C4-2B (cell line): ENCODE data around the gene CLDN9.

ENCODE experiments used
- ZFX ChIP-seq: fragments of 450-650 bp; IDR thresholded peaks from 2 replicates; pipeline ENCODE4 v1.6.1; 2017
- TF ChIP-seq, protein P1 (sequence below): fragments of 450-650 bp; conservative IDR thresholded peaks from 2 replicates; pipeline ENCODE4 v1.5.1; 2017; ENCODE audit warnings: mild to moderate bottlenecking

DNA sequence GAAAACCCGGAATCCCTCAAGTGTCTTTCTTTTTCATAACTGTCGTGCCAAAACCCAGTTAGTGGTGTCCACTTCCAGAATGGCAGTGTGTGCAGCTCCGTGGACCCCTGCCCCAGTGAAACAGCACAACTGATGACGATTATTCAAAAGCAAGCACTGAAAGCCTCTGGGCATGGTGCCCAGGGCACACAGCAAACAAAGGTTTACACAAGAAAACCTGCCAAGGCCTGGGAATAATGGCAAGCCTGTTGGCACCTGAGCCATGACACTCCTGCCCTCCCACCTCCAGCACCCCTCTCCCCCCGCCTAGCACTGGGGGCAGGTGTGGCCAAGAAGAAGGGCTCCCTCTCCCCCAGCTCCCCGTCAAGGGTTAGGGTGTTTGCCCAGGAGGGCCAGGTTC is 35.3 kb upstream of the CLDN9 start:
- TF ChIP-seq, protein P1, sequence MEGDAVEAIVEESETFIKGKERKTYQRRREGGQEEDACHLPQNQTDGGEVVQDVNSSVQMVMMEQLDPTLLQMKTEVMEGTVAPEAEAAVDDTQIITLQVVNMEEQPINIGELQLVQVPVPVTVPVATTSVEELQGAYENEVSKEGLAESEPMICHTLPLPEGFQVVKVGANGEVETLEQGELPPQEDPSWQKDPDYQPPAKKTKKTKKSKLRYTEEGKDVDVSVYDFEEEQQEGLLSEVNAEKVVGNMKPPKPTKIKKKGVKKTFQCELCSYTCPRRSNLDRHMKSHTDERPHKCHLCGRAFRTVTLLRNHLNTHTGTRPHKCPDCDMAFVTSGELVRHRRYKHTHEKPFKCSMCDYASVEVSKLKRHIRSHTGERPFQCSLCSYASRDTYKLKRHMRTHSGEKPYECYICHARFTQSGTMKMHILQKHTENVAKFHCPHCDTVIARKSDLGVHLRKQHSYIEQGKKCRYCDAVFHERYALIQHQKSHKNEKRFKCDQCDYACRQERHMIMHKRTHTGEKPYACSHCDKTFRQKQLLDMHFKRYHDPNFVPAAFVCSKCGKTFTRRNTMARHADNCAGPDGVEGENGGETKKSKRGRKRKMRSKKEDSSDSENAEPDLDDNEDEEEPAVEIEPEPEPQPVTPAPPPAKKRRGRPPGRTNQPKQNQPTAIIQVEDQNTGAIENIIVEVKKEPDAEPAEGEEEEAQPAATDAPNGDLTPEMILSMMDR: no peak
- TF ChIP-seq ZFX: no peak
